M059J (cell line): Measurements from ENCODE around the gene PFKFB4. TPM values are rescaled to one million over a fixed set of nuclear protein-coding genes. Genes with fewer than 3 reads are reported as not detected.

Experiments used
- DNase-seq: peaks from one replicate; pipeline ENCODE4 v3.0.0-alpha.2; 2012; ENCODE audit warnings: low read depth
- total RNA-seq: library from RNA; depleted of rRNA; stranded (reverse); fragments of >200 nt; shearing (Covaris generic); gene quantifications from 2 replicates; pipeline ENCODE4 v1.2.3, GENCODE V29; 2014; rRNA removed

The PFKFB4 gene
- total RNA-seq = 19.5 and 31.0 TPM in 2 replicates

- peak; percentile 97 for DNase-seq
These were observed at the start of gene PFKFB4 for GRCh38 chr3:48556796-48557626. TSS of gene PFKFB4 (minus strand) at chr3:48556803. CDS start at chr3:48556777, 26 bp downstream.

GRCh38 chr3:48601622-48601994, 45.0 kb upstream of the PFKFB4 start:
- no peak for DNase-seq

DNA sequence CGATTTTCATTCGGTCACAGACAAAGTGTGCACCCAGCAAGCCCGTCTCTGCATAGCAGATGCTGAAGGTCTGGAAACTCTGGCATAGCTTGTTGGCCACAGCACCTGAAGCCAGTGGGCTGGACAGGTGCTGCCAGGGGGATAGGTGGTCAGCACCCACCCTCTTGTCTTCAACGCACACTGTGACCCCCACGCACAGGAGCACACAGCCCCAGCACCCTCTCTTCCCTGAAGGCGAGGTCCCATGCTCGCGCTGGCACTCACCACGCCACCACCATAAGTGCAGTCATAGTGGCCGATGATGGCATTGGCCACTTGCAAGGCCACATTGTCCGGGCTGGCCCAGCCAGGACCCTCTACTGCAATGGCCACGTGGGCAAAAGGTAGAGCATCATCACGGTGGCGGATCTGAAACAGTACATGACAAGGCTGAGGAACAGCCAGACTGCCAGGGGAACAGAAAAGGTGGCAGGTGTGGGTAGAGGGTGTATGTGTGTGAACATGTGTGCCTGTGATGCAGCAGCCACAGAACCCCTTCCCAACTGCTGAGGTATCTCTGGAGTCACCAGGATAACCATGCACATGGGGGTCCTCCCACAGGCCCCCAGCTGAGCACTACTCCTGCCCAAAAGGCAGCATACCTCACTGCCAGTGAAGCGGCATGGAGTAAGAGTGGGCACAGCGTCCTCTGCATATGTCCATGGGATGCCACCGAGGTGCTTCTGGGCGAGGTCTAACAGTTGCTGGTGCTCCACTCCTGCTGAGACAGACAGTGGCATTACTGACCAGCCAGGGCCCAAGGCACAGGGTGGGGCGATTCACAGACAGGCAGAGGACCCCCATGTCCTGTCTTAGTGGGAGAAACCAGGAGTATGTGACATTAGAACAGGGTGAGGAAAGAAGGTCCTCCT, 44.4 kb upstream of the PFKFB4 start:
- DNase-seq = no peak

DNA sequence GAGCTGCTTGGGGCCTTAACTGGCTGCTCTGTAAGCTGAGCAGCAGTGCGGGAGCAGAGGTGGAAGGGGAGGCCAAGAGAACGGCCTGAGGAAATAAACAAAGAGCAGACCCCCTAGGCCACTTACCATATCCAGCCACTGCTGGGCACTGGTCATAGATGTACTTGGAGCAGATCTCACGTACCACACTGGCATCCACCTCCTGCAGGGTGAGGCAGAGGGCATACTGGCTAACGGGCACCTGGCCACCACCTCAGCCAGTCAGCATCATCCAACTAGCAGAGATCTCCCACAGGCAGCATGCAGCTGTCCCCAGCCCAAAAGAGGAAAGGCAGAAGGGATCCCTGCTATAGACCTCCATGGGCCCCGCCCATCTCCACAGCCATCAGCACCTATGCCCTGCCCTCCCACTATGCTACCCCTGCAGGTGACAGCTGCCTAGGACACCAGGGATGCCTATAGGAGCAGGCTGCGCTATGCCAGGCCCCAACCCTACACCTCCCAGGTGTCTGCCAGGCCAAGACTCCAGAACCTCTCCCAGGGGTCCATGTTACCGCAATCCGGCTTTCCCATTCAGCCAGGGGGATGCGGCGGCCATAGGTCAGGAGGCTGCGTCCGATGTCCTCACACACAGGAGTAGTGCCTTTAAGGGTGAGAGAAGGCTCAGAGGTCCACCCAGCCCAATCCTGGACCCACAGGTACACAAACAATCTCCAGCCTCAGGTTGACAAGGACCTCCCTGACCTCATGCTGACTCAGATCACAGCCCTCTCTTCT, 43.1 kb upstream of the PFKFB4 start:
- no peak for DNase-seq

GRCh38 chr3:48599077-48599501, 42.5 kb upstream of the PFKFB4 start:
- no peak for DNase-seq

DNA sequence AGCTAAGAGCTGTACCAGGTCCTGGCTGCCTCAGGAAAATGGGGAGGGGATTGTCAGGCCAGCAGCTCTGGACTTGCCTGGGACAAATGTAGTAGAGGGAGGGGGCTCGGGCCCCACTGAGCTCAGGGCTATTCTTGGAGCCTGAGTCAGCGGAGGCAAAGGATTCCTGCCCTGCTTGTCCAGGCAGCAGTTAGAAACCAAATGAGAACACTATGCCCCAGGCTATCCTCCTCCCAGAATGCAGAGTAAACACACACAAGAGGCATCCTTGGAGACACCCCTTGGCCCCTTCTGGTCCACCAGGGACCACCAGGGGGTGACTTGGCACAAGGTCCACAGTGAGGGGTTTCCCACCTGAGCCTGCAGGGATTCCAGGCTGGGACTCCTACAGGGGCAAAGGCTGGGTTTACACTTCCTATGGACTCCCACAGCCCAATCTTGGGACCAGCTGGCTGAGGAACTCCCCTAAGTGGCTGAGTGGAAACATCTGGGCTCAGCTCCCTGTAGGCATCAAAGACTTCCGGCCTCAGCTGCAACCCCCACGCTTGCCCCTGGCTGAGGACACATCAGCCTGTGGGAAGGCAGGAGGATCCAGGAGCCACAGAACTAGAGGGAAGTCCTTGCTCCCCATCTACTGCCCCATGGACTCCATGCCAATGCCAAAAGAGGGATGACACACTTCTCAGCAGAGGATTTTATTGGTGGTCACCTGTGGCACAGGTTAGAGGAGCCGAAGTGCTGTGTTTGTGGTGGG, 41.9 kb upstream of the PFKFB4 start:
- peak; percentile 96 for DNase-seq

DNA sequence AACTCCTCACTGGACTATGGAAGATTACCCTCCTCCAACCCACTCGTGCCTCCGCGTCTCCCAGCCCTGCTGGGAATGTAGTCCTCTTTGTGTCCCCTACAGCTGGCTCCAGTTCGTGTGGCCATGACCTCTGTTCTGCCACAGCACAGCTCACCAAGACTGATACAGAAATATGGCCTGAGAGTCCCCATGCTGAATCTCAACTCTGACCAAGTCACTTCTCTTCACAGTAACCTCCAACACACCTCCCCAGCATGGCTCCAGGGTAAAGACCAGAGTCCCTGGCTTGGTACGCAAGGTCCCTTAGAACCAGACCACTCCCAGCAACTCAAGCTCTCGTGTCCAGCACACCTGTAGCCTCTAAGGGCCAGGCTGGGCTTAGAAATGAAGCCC, 40.8 kb upstream of the PFKFB4 start:
- no peak for DNase-seq

DNA sequence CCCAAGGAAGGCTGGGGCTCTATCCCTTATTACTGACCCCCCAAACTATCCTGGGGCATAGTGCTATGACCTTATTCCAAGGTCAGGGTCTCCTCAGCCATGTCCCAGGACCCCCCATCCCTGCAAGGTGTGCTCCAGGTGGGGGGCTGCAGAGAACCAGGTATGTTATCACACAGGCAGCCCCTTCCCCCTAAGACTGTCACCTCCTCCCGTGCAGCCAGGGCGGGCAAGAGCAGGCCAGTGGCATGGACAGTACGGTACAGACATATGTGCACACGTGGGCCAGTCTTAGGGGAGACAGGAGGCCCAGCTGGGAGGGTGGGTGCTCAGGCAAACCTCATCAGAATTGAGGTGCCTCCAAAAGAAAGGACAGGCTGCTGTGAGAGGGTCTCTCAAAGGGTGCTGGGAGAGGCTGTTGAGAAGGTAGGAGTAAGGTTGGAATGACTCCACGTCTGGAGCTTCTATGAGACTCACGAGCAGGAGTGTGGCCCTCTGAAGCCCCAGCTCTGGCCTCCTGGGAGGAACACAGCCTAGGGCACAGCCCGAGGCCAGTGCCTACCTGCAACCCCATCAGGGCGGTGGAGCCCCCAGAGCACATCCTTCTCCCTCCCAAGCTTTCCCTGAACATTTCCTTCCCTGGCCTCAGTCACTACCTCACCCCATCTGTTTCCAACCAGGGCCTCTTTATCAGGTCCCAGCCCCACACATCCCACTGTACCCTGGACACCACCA, 40.2 kb upstream of the PFKFB4 start:
- DNase-seq = no peak

GRCh38 chr3:48596157-48596556, 39.6 kb upstream of the PFKFB4 start:
- DNase-seq = peak; percentile 27

GRCh38 chr3:48595526-48596121, 39.0 kb upstream of the PFKFB4 start:
- DNase-seq = peak; percentile 96

- DNase-seq = no peak
These were observed 38.5 kb upstream of the PFKFB4 start, which contains the start of gene COL7A1 for GRCh38 chr3:48595075-48595525. TSS of gene COL7A1 (minus strand) at chr3:48595329. CDS start at chr3:48595159, 170 bp downstream.

DNA sequence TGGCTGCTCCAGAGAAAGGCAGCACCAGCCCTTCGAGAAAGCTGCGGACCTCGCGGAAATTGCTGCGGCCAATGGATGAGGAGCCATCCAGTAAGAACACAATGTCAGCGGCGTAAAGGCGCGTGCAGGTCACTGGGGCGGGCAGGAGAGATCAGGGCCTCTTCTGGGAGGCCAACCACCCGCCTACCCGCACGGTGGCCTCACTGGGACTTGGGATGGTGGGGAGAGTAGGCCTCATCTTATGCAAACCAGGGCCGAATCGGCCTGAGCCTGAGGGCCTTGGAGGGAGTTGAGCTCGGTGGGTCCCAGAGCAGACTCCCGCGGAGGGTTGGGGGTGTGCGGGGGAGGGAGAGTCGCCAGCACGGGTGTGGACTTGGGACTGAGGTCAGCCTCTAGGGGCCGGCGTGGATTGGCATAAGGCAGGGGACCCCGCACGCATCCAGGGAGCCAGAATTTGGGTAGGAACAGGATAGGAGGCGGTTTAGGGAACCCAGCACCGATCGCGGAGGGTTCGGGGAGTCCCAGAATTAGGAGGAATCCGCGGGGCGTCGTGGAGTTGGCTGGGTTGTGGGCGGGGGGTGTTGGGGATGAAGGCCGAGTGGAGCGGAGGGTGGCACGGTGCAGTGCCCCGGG, 37.9 kb upstream of the PFKFB4 start:
- DNase-seq = peak; percentile 18

- no peak for DNase-seq
These were observed 36.7 kb upstream of the PFKFB4 start for GRCh38 chr3:48593337-48593736.

GRCh38 chr3:48592519-48593087, 36.0 kb upstream of the PFKFB4 start:
- DNase-seq = no peak

DNA sequence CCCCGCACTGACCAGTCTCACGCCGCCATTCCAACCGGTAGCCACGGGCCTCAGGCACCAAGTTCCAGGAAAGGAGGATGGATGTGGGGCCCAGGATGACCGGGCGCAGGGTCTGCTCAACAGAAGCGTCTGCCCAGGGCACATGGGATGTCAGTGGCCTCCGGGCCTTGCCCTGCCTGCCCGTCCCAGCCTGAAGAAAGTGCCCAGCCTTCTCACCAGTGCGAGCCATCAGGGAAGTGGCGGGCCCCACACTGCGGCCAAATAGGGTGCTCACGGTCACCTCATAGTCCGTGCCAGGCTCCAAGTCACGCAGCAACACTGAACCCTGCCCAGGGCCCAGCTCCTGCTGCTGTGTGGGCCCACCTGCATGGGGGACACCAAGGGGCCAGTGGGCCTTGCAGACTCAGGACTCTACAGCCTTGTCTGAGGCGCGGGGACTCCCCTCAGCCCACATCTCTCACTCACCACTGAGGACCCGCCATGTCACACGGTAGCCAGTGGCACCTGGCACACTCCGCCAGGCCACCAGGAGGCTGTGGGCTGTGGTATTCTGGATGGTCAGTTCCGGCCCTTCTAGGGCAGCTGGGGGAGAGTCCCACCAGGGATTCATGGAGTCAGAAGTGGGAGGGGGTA, 35.4 kb upstream of the PFKFB4 start:
- no peak for DNase-seq

- no peak for DNase-seq
These were observed 34.8 kb upstream of the PFKFB4 start for GRCh38 chr3:48591436-48591835.

DNA sequence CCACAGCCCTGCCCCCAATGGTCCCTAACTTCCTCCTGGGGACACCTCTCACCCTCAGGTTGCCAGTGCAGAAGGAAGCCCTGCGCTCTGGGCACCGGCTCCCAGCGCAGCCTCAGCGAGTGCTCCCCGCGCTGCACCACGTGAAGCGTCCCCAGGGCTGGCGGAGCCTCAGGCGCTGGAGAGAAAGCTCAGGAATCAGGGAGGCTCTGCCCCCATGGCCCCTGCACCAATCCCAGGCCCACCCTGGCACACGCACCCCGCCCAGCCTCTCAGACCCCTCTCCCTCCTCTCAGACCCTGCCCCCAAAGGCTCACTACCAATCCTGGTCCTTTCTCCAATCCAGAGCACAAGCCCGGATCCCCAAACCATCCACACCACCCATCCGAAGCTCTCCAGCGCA, 31.6 kb upstream of the PFKFB4 start:
- no peak for DNase-seq

DNA sequence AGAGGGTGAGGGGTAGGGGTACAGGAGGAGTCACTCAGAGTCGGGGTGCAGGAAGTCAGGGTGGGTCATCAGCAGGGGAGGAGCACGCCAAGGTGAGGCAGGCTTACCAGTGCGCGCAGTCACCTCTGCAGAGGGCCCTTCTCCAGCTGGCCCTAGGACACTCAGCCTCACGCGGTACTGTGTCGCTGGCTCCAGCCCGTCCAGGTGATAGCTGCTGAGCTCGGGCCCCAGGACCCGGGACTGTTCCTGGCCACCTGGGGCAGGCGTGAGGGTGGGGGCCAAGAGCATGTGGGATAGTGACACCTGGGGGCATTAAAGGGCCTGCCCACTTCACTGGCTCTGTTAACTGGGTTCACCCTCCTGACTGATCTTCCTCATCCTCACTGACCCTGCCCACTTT, 31.1 kb upstream of the PFKFB4 start:
- no peak for DNase-seq

GRCh38 chr3:48585411-48585810, 28.8 kb upstream of the PFKFB4 start:
- DNase-seq = no peak
